HG03060 (cell line): ENCODE measurements around the gene DKK3.

Source experiments
- ATAC-seq: cut with Tn5 transposase; IDR thresholded peaks from one replicate; pipeline ENCODE4 v1.9.1; 2021; ENCODE audit warnings: low read depth, moderate number of reproducible peaks; ENCODE audit not compliant: unreplicated experiment

The DKK3 gene

DNA sequence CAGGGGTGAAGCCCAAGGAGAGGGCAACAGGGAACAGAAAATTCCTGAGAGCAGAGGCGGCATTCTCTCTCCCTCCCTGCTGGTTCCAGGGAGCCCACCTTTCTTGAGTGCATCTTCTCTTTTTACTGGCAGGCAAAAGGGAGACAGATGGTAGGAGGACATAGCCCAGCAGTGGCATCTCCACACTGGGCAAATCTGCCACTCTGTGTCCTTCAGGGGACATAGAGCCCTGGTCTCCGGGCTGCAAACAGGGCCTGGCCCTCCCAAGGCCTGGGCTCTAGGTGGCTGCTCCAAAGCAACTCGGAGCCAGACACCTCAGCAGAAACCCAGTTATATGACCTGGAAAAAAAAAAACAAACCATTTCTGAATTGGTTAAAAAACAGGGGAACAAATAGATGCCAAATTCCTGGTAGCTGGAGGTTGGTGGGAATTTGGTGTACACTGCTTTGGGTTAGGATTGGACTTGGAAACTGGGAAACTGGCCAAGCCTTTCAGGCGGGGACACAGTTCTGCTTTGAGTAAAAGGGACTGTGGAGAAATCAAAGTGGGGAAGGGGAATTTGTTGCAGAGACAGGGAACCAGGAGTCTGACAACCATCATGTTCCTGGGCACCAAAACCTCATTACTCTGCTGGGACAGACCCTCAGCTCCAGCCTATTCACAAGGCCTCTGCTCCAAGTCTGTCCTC, 23.6 kb upstream of the DKK3 start:
- ATAC-seq, result no peak

DNA sequence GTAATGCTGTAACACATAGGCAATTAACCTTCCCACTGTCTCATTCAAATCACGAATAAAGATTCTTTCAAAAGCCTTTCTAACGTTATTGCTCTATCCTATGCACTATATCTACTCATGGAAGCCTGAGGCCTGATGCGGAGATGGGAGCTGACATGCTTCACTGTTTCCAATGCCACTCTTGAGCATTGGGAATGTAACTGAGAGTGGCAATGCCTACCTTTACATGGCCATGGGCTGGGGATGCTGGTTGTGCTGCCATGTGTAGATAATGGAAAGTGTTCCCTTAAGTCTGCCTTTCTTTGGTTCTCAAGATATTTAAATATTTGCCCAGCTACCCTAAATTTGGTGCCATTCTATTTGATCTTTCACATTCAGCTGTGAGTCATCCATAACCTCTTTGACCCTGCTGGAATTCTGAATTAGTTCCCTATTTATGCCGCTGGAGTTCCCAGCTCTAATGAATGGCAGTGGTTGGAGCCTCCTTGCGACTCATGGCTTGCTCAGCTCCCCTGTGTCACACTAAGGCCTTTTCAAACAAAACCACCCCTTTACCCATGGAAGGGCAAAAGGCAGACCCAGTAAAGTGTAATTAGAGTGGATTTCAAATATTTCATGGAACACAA, 21.4 kb upstream of the DKK3 start:
- ATAC-seq, result no peak

DNA sequence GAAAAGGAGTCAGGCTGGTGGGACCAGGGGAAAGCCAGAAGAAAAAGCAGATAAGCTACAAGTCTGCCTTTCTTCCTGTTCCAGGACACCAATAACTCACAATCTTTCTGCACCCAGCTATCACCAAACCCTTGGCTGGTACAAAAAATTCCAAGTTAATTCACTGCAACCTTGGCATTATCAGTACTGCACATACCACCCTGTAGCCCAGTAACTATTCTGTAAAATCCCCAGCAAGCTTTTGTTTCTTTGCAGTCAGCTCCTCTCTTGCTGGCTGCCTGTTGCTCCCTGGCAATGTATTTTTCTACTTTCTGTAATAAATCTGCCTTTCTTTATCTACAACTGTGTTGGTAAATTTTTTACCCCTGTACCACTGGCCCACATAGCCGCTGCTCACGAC, 20.7 kb upstream of the DKK3 start:
- ATAC-seq, result no peak

DNA sequence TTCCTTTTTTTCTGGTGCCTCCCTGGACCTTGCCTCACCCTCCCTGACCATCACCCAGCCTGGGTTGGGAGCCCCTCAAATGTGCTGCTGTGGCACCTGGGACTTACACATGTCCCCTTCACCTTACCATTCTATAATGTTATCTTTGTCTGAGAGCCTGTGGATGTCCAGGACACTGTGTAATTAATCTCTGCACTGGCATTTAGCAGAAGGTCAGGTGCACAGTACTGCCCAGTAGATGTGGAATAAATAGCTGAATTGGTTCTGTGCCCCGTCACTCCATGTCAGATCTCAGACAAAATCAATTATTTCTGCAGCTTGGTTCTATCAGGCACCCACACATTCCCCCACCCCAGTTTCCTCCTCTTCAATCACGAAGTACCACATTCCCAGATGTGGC, 19.9 kb upstream of the DKK3 start:
- no peak for ATAC-seq

DNA sequence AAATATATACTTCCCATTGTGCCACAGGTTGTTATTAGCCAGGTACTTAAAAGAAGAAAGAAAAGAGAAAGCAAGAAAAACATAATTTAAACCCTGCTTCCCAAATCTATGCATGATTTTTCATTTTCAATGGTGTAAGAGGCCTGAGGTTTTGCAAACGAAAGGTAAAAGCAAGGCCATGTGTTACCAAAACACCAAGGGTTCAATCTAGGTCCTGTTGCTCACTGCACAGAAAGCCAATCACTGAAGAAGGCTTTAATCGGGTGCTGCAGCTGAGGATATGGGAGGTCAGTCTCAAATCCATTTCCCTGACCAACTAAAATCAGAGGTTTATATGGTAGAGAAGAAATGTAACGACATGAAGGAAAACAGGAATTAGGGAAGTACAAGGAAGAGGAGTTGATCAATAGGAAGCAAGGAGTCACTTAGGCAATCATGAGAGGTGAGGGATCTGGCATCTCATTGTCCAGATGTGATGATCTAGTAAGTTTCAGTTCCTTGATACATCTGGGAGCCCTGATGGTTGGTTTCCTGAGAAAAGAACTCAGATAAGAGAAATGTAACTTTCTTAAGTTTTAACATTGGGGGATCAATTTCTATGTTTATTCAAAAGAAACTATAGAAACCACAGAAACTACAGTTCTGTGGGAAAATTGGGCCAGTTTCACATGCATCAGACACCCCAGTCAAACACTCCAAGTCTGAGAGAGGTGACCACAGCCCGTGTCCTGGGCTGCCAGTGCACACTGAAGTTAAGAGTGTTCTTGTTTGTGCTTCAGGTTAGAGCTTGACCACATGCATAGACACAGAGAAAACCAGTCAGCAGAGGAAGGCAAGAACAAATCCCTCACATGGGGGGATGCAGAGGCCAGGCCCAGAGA, 18.1 kb upstream of the DKK3 start:
- ATAC-seq, result no peak

DNA sequence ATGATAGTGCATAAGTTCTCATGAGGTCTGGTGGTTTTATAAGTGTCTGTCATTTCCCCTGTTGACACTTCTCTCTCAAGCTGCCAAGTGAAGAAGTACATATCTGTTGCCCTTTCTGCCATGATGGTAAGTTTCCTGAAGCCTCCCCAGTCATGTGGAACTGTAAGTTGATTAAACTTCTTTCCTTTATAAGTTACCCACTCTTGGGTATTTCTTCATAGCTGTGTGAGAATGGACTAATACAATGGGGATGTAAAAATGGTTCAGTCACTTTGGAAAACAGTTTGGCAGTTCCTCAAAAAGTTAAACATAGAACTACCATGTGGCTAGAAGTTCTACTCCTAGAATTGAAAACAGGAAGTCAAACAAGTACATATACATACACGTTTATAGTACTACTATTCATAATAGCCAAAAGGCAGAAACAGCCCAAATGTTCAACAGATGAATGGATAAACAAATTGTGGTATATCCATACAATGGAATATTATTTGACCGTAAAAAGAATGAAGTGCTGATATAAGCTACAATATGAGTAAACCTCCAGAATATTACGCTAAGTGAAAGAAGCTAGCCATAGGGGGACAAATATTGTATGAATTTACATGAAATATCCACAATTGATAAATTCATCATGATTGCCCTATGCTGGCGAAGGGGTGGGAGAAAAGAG, 16.0 kb upstream of the DKK3 start:
- no peak for ATAC-seq

DNA sequence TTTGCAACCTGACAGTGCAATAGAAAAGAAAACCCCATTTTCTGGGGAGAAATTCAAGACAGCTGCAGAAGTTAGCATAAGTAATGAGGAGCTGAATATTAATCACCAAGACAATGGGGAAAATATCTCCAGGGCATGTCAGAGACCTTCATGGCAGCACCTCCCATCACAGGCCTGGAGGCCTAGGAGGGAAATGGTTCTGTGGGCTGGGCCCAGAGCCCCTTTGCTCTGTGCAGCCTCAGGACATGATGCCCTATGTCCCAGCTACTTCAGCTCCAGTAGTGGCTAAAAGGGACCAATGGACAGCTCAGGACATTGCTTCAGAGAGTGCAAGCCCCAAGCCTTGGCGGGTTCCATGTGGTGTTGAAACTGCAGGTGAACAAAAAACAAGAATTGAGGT, 14.6 kb upstream of the DKK3 start:
- no peak for ATAC-seq

DNA sequence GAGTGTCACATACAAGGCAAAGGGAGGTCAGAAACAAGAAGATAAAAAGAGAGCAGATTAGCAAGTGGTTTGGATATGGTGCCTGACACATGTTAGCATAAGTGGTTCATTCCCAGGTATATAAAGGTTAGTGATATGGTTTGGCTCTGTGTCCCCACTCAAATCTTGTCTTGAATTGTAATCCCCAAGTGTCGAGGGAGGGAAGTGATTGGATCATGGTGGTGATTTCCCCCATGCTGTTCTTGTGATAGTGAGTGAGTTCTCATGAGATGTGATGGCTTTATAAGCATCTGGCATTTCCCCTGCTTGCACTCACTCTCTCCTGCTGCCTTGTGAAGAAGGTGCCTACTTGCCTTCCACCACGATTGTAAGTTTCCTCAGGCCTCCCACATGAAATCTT, 12.1 kb upstream of the DKK3 start:
- no peak for ATAC-seq

DNA sequence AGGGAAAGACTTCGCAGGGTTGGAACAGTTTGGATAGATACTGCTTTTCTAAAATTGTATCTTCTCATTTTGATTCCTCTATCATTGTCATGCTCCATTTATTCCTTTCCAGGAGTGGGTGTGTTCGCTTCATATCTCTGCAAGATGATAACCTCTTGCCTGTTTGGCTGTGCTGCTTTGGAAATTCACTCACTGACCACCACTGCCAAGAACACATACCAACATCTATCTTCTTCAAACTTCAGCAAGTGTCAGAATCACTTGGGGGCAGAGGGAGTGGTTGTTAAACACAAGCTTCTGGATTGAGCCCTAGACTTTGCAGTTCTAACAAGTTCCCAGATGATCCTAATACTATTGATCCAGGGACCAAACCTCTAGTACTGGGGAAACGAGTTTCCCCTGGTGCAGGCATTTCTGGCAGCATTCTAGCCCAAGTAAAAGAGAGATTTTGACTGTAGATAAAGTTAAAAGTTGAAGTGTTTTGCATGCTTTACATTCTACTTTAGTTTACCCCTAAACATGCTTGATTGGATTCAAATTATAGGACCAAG, 11.5 kb upstream of the DKK3 start:
- ATAC-seq, result no peak

DNA sequence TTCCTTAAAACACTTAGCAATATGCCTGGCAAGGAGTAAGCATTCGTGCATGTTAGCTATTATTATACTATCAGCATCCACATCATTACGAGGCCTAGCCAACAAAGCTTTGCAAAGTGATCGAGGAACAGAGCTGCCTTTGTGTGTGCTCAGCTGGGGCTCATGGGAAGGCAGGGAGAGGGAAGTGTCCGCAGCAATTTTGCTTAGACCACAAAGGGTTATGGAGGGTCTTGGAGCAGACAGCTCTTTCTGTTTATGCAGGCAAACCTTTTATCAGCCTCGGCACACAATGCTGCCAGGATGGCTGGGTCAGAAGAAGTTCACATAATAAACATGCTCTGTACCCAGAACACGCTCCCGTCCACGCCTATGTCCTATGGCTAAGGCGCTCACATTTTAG, 10.9 kb upstream of the DKK3 start:
- no peak for ATAC-seq

DNA sequence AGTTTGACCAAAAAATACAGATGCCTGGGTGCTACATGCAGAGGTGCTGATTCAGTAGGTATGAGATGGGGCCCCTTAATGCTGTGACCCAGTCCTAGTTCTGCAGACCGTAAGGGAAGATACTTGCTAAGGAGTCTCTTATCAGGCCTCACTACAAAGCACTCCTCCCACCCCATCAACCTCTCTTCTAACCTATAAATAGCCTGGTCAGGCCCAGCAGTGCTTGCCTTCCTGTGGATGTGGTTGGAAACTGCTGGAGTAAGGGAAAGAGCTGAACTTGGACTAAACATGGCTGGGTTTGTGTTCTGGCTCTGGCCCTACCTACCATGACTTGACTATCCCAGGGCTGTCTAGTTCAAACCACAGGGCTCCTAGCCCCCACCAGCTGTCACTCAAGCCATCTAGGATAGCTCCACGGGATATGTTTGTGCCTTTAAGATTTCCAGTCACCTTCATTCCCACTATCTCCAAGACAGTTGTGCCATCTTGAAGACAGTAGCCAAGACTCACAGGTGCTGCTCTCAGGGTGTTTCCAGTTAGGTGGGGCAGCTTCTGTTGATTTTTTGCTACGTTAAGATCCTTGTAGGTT, 9.5 kb upstream of the DKK3 start:
- ATAC-seq, result no peak

DNA sequence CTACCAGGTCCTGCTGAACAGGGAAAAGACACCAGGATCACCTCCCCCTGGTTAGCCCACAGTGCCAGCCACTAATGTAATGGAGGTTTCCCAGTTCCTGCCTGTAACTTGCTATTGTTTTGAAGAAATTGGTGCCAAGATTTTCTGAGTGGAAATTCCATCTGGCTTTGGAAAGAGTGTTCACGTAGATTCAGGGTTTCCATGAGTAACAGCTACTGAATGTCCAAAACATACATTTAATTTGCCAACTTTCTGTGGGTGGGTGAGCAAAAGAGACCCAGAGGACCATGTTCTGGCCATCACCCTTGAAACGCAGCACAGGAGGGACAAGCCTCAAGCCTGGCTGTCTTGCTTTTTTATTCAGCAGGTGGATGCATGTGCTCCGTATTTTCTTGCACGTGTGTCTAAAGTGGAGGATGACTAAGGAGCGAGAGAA, 8.8 kb upstream of the DKK3 start:
- no peak for ATAC-seq

DNA sequence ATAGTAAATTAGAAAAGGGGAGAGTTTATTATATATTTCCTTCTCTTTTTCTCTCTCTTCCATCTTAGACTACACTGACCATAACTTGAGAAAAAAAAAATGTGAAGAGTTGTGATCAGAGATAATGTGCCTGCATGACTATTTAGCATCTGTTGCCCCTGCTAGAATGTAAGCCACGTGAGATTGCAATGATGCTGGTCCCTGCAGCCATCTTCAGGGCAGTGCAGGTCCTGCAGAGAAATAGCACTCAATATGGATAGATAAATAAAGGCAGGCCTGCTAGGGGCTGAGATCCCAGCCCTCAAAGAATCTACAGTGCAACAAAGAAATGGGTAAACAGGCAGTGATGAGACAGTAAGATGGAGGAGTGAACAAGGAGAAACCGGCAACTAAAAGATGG, 7.8 kb upstream of the DKK3 start:
- ATAC-seq, result no peak

DNA sequence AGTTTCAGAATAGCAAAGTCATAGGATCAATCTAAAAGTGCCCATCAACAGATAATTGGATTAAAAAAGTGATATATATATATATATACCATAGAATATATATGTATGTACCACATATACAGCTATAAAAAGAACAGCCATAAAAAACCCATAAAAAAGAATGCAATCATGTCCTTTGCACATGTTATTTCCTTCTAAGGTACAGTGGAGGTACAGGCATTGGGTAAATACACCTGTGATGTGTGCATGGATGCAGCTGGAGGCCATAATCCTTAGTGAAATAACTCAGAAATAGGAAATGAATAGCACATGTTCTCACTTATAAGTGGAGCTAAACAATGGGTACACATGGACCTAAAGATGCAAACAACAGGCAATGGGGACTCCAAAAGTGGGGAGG, 7.1 kb upstream of the DKK3 start:
- no peak for ATAC-seq

DNA sequence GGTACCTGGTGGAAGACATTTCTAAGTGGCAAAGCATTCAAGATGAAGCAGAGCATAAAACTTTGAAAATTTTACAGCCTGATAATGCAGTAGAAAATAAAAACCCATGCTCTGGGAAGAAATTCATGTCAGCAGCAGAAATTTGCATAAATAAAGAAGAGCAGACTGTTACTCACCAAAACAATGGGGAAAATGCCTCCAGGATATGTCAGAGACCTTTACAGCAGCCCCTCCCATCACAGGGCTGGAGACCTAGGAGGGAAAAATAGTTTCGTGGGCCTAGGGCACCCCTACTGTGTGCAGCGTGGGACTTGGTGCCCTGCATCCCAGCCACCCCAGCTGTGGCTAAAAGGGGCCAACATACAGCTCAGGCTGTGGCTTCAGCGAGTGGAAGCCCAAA, 5.4 kb upstream of the DKK3 start:
- ATAC-seq, result no peak

DNA sequence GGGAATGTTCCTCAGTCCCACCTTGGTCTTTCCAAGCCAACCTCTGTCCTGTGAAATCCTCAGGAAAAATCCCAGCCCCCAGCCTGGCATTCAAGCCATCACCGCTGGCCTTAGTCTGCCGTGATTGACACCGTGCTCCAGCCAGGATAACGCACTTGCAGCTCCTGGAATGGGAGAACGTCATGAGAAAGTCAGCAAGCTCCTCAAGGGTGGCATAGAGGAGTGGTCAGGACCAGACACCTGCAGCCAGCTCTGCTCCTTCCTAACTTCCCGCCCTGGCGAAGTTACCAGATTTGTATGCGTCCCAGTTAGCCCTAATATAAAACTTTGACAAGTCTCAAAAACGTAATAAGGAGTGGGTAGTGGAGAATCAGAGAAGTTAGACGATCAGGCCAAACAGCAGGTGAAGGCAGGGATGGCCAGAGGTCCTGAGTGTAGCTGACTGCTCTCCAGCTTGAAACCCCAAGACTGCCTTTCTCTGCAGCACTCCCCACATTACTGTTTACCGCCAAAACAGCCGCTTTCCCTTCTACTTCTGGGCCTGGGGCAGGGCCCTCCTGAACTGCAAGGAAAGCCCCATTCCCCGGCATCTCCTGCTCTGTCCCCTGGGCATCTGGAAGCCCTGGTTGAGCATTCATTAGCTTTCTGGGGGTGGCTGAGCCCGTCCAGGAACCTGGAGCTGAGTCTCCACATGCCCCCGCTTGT, 1.3 kb upstream of the DKK3 start:
- ATAC-seq, result no peak

DNA sequence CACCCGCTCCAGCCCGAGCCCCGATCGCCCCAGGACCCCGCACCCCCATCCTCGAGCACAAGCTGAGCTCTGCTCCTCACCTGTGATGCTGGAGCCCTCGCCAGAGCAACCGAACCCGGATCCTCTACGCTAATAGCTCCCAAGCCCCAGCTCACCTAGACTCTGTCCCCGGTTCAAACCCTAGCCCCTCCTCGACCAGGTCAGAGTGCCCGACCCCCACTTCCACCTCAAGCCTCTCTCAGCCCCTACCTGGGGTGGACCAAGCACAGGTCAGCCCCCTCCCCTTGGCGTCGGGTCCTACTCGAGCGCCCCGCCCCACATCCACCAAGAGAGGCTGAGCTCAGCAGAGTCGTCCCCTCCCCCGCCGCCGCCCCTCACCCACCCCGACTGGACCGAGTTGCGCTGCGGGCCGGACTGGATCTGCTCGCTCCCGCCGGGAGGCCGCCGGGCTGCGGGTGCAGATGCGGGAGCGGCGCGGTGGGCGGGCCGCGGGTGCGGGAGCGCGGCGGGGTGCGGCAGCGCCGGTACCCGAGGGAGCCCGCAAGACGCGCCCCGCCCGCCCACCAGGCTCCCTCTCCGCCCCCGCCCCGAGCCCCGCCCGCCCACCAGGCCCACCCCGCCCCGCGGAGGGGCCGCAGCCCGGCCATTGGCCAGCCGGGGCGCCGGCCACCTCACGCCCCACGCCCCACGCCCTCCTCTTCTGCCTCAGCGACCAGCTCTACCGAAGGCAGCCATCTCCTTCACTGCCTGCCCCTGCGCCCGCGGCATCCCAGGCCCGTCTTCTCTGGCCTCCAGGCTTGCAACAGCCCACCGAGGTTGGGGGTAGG, 577 bp upstream of the DKK3 start:
- ATAC-seq, result no peak

DNA sequence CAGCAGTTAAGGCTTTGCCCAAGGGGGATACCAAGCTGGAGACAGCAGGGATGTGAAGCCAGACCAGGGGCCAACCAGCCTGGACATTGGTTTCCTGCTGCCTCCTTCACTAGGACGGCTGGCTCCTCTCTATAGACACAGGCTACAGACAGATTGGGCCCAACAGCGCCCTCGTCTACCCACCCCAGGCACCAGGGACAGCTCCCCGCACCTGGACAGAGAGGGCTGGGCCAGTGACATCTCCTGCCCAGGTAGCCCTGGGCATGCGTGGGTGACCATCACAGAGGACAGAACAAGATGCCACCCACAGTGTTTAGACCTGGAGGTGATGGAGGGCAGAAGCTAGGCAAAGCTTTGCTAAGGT, 1.2 kb downstream of the DKK3 start:
- no peak for ATAC-seq
